SK-N-SH (cell line): ENCODE measurements around the gene COL23A1. TPM values are rescaled to one million over a fixed set of nuclear protein-coding genes. Genes with fewer than 3 reads are reported as not detected.
A peak's percentile ranks its signal among the peaks of the same experiment; 100 is the strongest.

ENCODE experiments used
- CTCF ChIA-PET: fragments of 300-600, 350-600 bp; formaldehyde crosslinking; extraction: SDS; loops from one replicate; lab custom pipeline; 2021; lab: Yijun Ruan, JAX
- POLR2A ChIA-PET: fragments of 350-600 bp; sonication (Branson Sonifier 250); formaldehyde crosslinking; extraction: SDS; loops from one replicate; lab custom pipeline; 2020; ENCODE audit warnings: antibody characterized with exemption, inconsistent platforms; lab: Yijun Ruan, JAX
- DNase-seq: peaks from one replicate; pipeline ENCODE4 v3.0.0; 2012
- H2AFZ ChIP-seq: fragments of 200-600 bp; sonication (generic); 2 replicates; pipeline ENCODE4 v1.8.1; 2016; ENCODE audit warnings: antibody characterized with exemption, mild to moderate bottlenecking, low read depth
- H3F3A ChIP-seq: fragments of 200-600 bp; sonication (generic); replicated peaks from 2 replicates; pipeline ENCODE3; 2016; ENCODE audit warnings: antibody characterized with exemption, mild to moderate bottlenecking; ENCODE audit not compliant: insufficient read depth
- H3K27ac ChIP-seq, 2 experiments: fragments of 200-500 bp in 1 of 2; fragments of 200-600 bp in 1 of 2; sonication (Bioruptor generic) in 1 of 2; sonication (generic), shearing (Covaris generic) in 1 of 2; 2 replicates each; pipeline versions ENCODE4 v1.5.1 to v1.6.1; 2014 to 2016; ENCODE audit warnings: low read depth in 2 of 2, inconsistent platforms in 1 of 2, low read length in 1 of 2, mild to moderate bottlenecking in 1 of 2, mixed read lengths in 1 of 2
- H3K27me3 ChIP-seq: fragments of 200-600 bp; sonication (generic), shearing (Covaris generic); 2 replicates; pipeline ENCODE4 v1.6.1; 2016; ENCODE audit warnings: mixed run types; ENCODE audit not compliant: insufficient read depth
- H3K36me3 ChIP-seq, 2 experiments: fragments of 200-500 bp in 1 of 2; fragments of 200-600 bp in 1 of 2; sonication (Bioruptor generic) in 1 of 2; sonication (generic) in 1 of 2; replicated peaks in 1 of 2; 2 replicates each; pipeline versions ENCODE3 to v1.5.1; 2014 to 2016; ENCODE audit warnings: low read length in 1 of 2, mild to moderate bottlenecking in 1 of 2; ENCODE audit not compliant: insufficient read depth in 2 of 2, control insufficient read depth in 1 of 2
- H3K4me1 ChIP-seq, 2 experiments: fragments of 200-500 bp in 1 of 2; fragments of 200-600 bp in 1 of 2; sonication (Bioruptor generic) in 1 of 2; sonication (generic), shearing (Covaris generic) in 1 of 2; 2 replicates each; pipeline versions ENCODE4 v1.5.1 to v1.6.1; 2014 to 2016; ENCODE audit warnings: low read depth in 1 of 2, low read length in 1 of 2, mixed run types in 1 of 2; ENCODE audit not compliant: insufficient read depth in 2 of 2, control insufficient read depth in 1 of 2
- H3K4me2 ChIP-seq: fragments of 200-600 bp; sonication (generic), shearing (Covaris generic); 2 replicates; pipeline ENCODE4 v1.6.1; 2017; ENCODE audit warnings: mixed run types
- H3K4me3 ChIP-seq, 2 experiments: fragments of 200-500 bp in 1 of 2; fragments of 200-600 bp in 1 of 2; sonication (Bioruptor generic) in 1 of 2; sonication (generic), shearing (Covaris generic) in 1 of 2; 2 replicates each; pipeline versions ENCODE4 v1.5.1 to v1.8.1; 2014 to 2016; ENCODE audit warnings: low read depth in 2 of 2, inconsistent platforms in 1 of 2, low read length in 1 of 2, mild to moderate bottlenecking in 1 of 2, mixed read lengths in 1 of 2, moderate library complexity in 1 of 2
- H3K79me2 ChIP-seq: fragments of 200-600 bp; sonication (generic); 2 replicates; pipeline ENCODE4 v1.8.1; 2017; ENCODE audit warnings: mild to moderate bottlenecking; ENCODE audit not compliant: insufficient read depth
- H3K9ac ChIP-seq: fragments of 200-600 bp; sonication (generic); 2 replicates; pipeline ENCODE4 v1.6.1; 2017; ENCODE audit warnings: mixed run types
- H3K9me2 ChIP-seq: fragments of 200-600 bp; sonication (generic); 2 replicates; pipeline ENCODE4 v1.6.1; 2017; ENCODE audit warnings: mixed run types
- H3K9me3 ChIP-seq: fragments of 200-600 bp; sonication (generic); 2 replicates; pipeline ENCODE4 v1.6.1; 2017; ENCODE audit warnings: mixed run types, mild to moderate bottlenecking, moderate library complexity
- H4K20me1 ChIP-seq: fragments of 200-600 bp; sonication (generic); 2 replicates; pipeline ENCODE4 v1.6.1; 2017; ENCODE audit warnings: mild to moderate bottlenecking, mixed run types; ENCODE audit not compliant: insufficient read depth
- CTCF ChIP-seq: fragments of 200-600 bp; sonication (generic); IDR thresholded peaks from 2 replicates; pipeline ENCODE4 v1.6.1; 2017; ENCODE audit warnings: antibody characterized with exemption, mild to moderate bottlenecking, moderate library complexity
- EP300 ChIP-seq, 2 experiments: IDR thresholded peaks; 2 replicates each; pipeline versions ENCODE4 v1.4.0 to v1.6.1; 2012; ENCODE audit warnings: borderline replicate concordance in 1 of 2, low read depth in 1 of 2, low read length in 1 of 2
- FOSL2 ChIP-seq: IDR thresholded peaks from 2 replicates; pipeline ENCODE4 v1.4.0; 2012; ENCODE audit warnings: low read depth, mild to moderate bottlenecking, moderate library complexity, borderline replicate concordance
- GABPA ChIP-seq: IDR thresholded peaks from 2 replicates; pipeline ENCODE4 v1.4.0; 2012; ENCODE audit warnings: low read depth, mild to moderate bottlenecking
- MAX ChIP-seq: IDR thresholded peaks from 2 replicates; pipeline ENCODE4 v1.4.0; 2012; ENCODE audit warnings: low read depth
- MXI1 ChIP-seq: IDR thresholded peaks from 2 replicates; pipeline ENCODE4 v1.6.1; 2012; ENCODE audit warnings: mild to moderate bottlenecking, low read depth, low read length, improper control_type of control experiment
- NFIC ChIP-seq: IDR thresholded peaks from 2 replicates; pipeline ENCODE4 v1.4.0; 2012; ENCODE audit warnings: borderline replicate concordance
- RAD21 ChIP-seq: IDR thresholded peaks from 2 replicates; pipeline ENCODE4 v1.6.1; 2012; ENCODE audit warnings: mild to moderate bottlenecking, low read length
- REST ChIP-seq: IDR thresholded peaks from 2 replicates; pipeline ENCODE4 v1.6.1; 2012; ENCODE audit warnings: mild to moderate bottlenecking, low read depth, low read length, moderate library complexity
- SMC3 ChIP-seq: IDR thresholded peaks from 2 replicates; pipeline ENCODE4 v1.6.1; 2012; ENCODE audit warnings: low read depth, low read length, improper control_type of control experiment
- TAF1 ChIP-seq: IDR thresholded peaks from 2 replicates; pipeline ENCODE4 v1.6.1; 2012; ENCODE audit warnings: low read depth, mild to moderate bottlenecking, low read length, moderate library complexity, borderline replicate concordance
- TEAD4 ChIP-seq: IDR thresholded peaks from 2 replicates; pipeline ENCODE4 v1.4.0; 2012; ENCODE audit warnings: mild to moderate bottlenecking, borderline replicate concordance; ENCODE audit not compliant: insufficient read depth
- USF1 ChIP-seq: IDR thresholded peaks from 2 replicates; pipeline ENCODE4 v1.4.0; 2012; ENCODE audit warnings: low read depth, borderline replicate concordance
- WGBS: methylation state at CpG from one replicate; pipeline ENCODE4 v1.1.6; 2017; ENCODE audit warnings: low lambda C conversion rate; 5-methylcytosine and 5-hydroxymethylcytosine counted together
- polyA plus RNA-seq, 3 experiments: library from polyadenylated mRNA; depleted of rRNA; stranded (reverse); fragments of >200 nt; gene quantifications; 2 replicates each; pipeline ENCODE4 v1.2.3, GENCODE V29; 2012

The COL23A1 gene
- polyA plus RNA-seq, 1 of the 3 experiments (the other 2 are of a cell fraction): 0.10 TPM

GRCh38 chr5:178476972-178477754, 113.0 kb downstream of the COL23A1 start:
- Histone ChIP-seq H3K9ac (no peak overlapping the region), H3K9me2 (no peaks in the 10 kb centered on the region), H3K79me2 (no peaks in the 10 kb centered on the region), H3K27me3 (no peaks in the 10 kb centered on the region), H2AFZ (no peak overlapping the region), H3K9me3 (no peaks in the 10 kb centered on the region; the same call in 1 of the 2 replicates), H3K4me3 (no peak overlapping the region), H3K4me2 (no peak overlapping the region), H3K4me1 (peaks cover 0 to 25% of the 10 kb centered on the region in 2 experiments; a peak in 1 of 4 replicates), H4K20me1 (no peaks in the 10 kb centered on the region), H3K27ac (peak overlapping the region in 1 of 2 experiments; percentile 16; a peak in 1 of 4 replicates), H3K36me3 (no peaks in the 10 kb centered on the region), H3F3A (no peaks in the 10 kb centered on the region)
- TF ChIP-seq RAD21: no peak
- TF ChIP-seq FOSL2: no peak
- no peak for TF ChIP-seq TEAD4
- ChIA-PET POLR2A (no interaction called here), CTCF (interaction anchor here (1.3 kb wide), 1 partner anchor 16 kb away, joined by 6 read pairs; no protein-coding TSS in a partner anchor)
- no peak for DNase-seq
- WGBS: 39% methylated on average over 12 of the region's 12 CpGs

- TF ChIP-seq GABPA (no peak), USF1 (no peak), EP300 (IDR thresholded peaks at IDR 0.05; ENCODE audit: borderline replicate concordance in 1 of 2, low read depth in 1 of 2, low read length in 1 of 2) (no peak), FOSL2 (no peak), MAX (no peak), SMC3 (no peak), TAF1 (no peak), REST (no peak), CTCF (no peak), MXI1 (no peak), NFIC (no peak)
- POLR2A ChIA-PET: no interaction called here
- Histone ChIP-seq H3K27me3 (no peaks in the 10 kb centered on the region), H3K4me1 (peaks cover 0 to 28% of the 10 kb centered on the region in 2 experiments; a peak in 1 of 4 replicates), H3K4me3 (no peak overlapping the region), H3K36me3 (no peaks in the 10 kb centered on the region), H3K9ac (no peak overlapping the region), H3F3A (no peaks in the 10 kb centered on the region), H3K27ac (no peak overlapping the region; a peak in 1 of 4 replicates), H3K9me2 (no peaks in the 10 kb centered on the region), H4K20me1 (no peaks in the 10 kb centered on the region), H3K9me3 (no peaks in the 10 kb centered on the region; the same call in 1 of the 2 replicates), H3K79me2 (no peaks in the 10 kb centered on the region), H3K4me2 (no peak overlapping the region), H2AFZ (no peak overlapping the region)
- CTCF ChIA-PET: interaction anchor here (1.3 kb wide), 1 partner anchor 16 kb away, joined by 6 read pairs; no protein-coding TSS in a partner anchor
- WGBS: 52% methylated on average over 7 of the region's 8 CpGs
- DNase-seq: no peak
Observed at GRCh38 chr5:178476531-178476930, 113.7 kb downstream of the COL23A1 start.
